Measurements from ENCODE around the gene TRAF2. TPM values are rescaled to one million over a fixed set of nuclear protein-coding genes. Genes with fewer than 3 reads are reported as not detected.

TRAF2 gene
- polyA plus RNA-seq, 3 donors: 1.6 to 6.1 (median 2.0) TPM

GRCh38 chr9:136958898-136959850 is 72.9 kb downstream of the TRAF2 start:
- peaks cover 0 to 5% (median 3%) of the 10 kb centered on the region in 7 donors for H3K9me3 Mint-ChIP-seq
- no peaks in the 10 kb centered on the region for H3K9me3 ChIP-seq (replicated peaks in 1 of 2; ENCODE audit: control insufficient read depth in 1 of 2, insufficient read depth in 1 of 2, low read length in 2 of 2)
- no peaks in the 10 kb centered on the region for H3K79me2 ChIP-seq (ENCODE audit: insufficient read depth, low read length)
- H3K27ac Mint-ChIP-seq: no peak overlapping the region
- no peak overlapping the region for H2AFZ ChIP-seq (ENCODE audit: insufficient read depth, low read depth, low read length, poor library complexity, severe bottlenecking)
- no peaks in the 10 kb centered on the region for H3K27me3 ChIP-seq (ENCODE audit: control insufficient read depth in 2 of 2, insufficient read depth in 2 of 2, low read length in 2 of 2)
- no peak overlapping the region for H3K4me3 ChIP-seq (replicated peaks in 1 of 3; ENCODE audit: low read depth in 2 of 3, low read length in 3 of 3)
- H3K36me3 ChIP-seq (replicated peaks in 1 of 2; ENCODE audit: control insufficient read depth in 1 of 2, insufficient read depth in 2 of 2, low read length in 2 of 2): no peaks in the 10 kb centered on the region
- no peak overlapping the region for H3K4me2 ChIP-seq (replicated peaks; ENCODE audit: extremely low read depth, low read length, poor library complexity, severe bottlenecking)
- peaks cover 0 to 8% (median 2%) of the 10 kb centered on the region in 3 donors for H3K27me3 Mint-ChIP-seq (ENCODE audit: low read depth in 3 of 3)
- H3K27ac ChIP-seq (ENCODE audit: low read depth in 1 of 2, low read length in 2 of 2): no peak overlapping the region
- H4K20me1 ChIP-seq (ENCODE audit: insufficient read depth, low read length): no peaks in the 10 kb centered on the region
- DNase-seq: no peak
- H3K4me1 Mint-ChIP-seq: peaks cover under 1% of the 10 kb centered on the region
- intact Hi-C loops (cut with micrococcal nuclease): no loop called here
- H3K9ac ChIP-seq (ENCODE audit: insufficient read depth, low read length, poor library complexity, severe bottlenecking): no peak overlapping the region
- H3K36me3 Mint-ChIP-seq: no peaks in the 10 kb centered on the region
- 90% methylated on average over 18 of the region's 28 CpGs for WGBS (ENCODE audit: insufficient coverage)
- TF ChIP-seq CTCF (IDR thresholded peaks at IDR 0.05): no peak
- peaks cover 0 to 1% of the 10 kb centered on the region in 2 donors for H3K4me1 ChIP-seq (ENCODE audit: control insufficient read depth in 1 of 2, insufficient read depth in 2 of 2, low read length in 2 of 2)
- H3K4me3 Mint-ChIP-seq: no peak overlapping the region

- Histone ChIP-seq H3K9me3 (replicated peaks in 1 of 2; ENCODE audit: control insufficient read depth in 1 of 2, insufficient read depth in 1 of 2, low read length in 2 of 2) (no peaks in the 10 kb centered on the region), H3K4me2 (replicated peaks; ENCODE audit: extremely low read depth, low read length, poor library complexity, severe bottlenecking) (no peak overlapping the region), H3K79me2 (ENCODE audit: insufficient read depth, low read length) (no peaks in the 10 kb centered on the region), H3K4me3 (replicated peaks in 1 of 3; ENCODE audit: low read depth in 2 of 3, low read length in 3 of 3) (no peak overlapping the region), H4K20me1 (ENCODE audit: insufficient read depth, low read length) (no peaks in the 10 kb centered on the region), H3K4me1 (ENCODE audit: control insufficient read depth in 1 of 2, insufficient read depth in 2 of 2, low read length in 2 of 2) (peaks cover 4 to 6% of the 10 kb centered on the region in 2 donors), H3K27me3 (ENCODE audit: control insufficient read depth in 2 of 2, insufficient read depth in 2 of 2, low read length in 2 of 2) (no peaks in the 10 kb centered on the region), H3K9ac (ENCODE audit: insufficient read depth, low read length, poor library complexity, severe bottlenecking) (no peak overlapping the region), H3K36me3 (replicated peaks in 1 of 2; ENCODE audit: control insufficient read depth in 1 of 2, insufficient read depth in 2 of 2, low read length in 2 of 2) (no peaks in the 10 kb centered on the region), H3K27ac (ENCODE audit: low read depth in 1 of 2, low read length in 2 of 2) (no peak overlapping the region), H2AFZ (ENCODE audit: insufficient read depth, low read depth, low read length, poor library complexity, severe bottlenecking) (no peak overlapping the region)
- H3K36me3 Mint-ChIP-seq: no peaks in the 10 kb centered on the region
- peaks cover under 1 to 6% (median 2%) of the 10 kb centered on the region in 3 donors for H3K27me3 Mint-ChIP-seq (ENCODE audit: low read depth in 3 of 3)
- no peak for TF ChIP-seq CTCF (IDR thresholded peaks at IDR 0.05)
- 95% methylated on average over 11 of the region's 19 CpGs for WGBS (ENCODE audit: insufficient coverage)
- DNase-seq: no peak
- H3K27ac Mint-ChIP-seq: no peak overlapping the region
- H3K4me3 Mint-ChIP-seq: no peak overlapping the region
- H3K4me1 Mint-ChIP-seq: peaks cover 3% of the 10 kb centered on the region
- intact Hi-C loops (cut with micrococcal nuclease): no loop called here
- peaks cover 0 to 5% (median 3%) of the 10 kb centered on the region in 7 donors for H3K9me3 Mint-ChIP-seq
Measured at GRCh38 chr9:136960212-136960937, 74.1 kb downstream of the TRAF2 start.
